ENCODE data around the gene MTMR12. TPM values are rescaled to one million over a fixed set of nuclear protein-coding genes. Genes with fewer than 3 reads are reported as not detected.
A peak's percentile ranks its signal among the peaks of the same experiment; 100 is the strongest.

Gene MTMR12
- total RNA-seq, 1 donor, result 19.9 TPM

DNA sequence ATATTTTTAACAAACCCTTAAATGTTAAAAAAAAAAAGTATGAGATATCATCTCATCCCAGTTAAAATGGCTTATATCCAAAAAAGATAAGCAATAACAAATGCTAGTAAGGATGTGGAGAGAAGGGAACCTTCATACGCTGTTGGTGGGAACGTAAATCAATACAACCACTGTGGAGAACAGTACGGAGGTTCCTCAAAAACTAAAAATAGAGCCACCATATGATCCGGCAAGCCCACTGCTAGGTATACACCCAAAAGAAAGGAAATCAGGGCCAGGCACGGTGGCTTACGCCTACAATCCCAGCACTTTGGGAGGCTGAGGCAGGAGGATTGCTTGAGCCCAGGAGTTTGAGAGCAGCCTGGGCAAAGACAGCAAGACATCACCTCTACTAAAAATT, 3.0 kb downstream of the MTMR12 start:
- no peak for DNase-seq (ENCODE audit: low read depth)
- TF ChIP-seq, protein P1, sequence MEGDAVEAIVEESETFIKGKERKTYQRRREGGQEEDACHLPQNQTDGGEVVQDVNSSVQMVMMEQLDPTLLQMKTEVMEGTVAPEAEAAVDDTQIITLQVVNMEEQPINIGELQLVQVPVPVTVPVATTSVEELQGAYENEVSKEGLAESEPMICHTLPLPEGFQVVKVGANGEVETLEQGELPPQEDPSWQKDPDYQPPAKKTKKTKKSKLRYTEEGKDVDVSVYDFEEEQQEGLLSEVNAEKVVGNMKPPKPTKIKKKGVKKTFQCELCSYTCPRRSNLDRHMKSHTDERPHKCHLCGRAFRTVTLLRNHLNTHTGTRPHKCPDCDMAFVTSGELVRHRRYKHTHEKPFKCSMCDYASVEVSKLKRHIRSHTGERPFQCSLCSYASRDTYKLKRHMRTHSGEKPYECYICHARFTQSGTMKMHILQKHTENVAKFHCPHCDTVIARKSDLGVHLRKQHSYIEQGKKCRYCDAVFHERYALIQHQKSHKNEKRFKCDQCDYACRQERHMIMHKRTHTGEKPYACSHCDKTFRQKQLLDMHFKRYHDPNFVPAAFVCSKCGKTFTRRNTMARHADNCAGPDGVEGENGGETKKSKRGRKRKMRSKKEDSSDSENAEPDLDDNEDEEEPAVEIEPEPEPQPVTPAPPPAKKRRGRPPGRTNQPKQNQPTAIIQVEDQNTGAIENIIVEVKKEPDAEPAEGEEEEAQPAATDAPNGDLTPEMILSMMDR (IDR thresholded peaks at IDR 0.05; ENCODE audit: insufficient read depth, low read depth, low read length), result no peak
- H3K4me3 ChIP-seq (ENCODE audit: low read depth, low read length), result no peak overlapping the region

GRCh38 chr5:32308946-32309345, 3.8 kb downstream of the MTMR12 start:
- no peak for DNase-seq (ENCODE audit: low read depth)
- TF ChIP-seq, protein P1 (IDR thresholded peaks at IDR 0.05; ENCODE audit: insufficient read depth, low read depth, low read length), result no peak
- no peak overlapping the region for H3K4me3 ChIP-seq (ENCODE audit: low read depth, low read length)

- TF ChIP-seq, protein P1 (IDR thresholded peaks at IDR 0.05; ENCODE audit: insufficient read depth, low read depth, low read length), result no peak
- no peak overlapping the region for H3K4me3 ChIP-seq (ENCODE audit: low read depth, low read length)
- no peak for DNase-seq (ENCODE audit: low read depth)
Observed at GRCh38 chr5:32307769-32308194, 5.0 kb downstream of the MTMR12 start.

- no peak for DNase-seq (ENCODE audit: low read depth)
- TF ChIP-seq, protein P1 (IDR thresholded peaks at IDR 0.05; ENCODE audit: insufficient read depth, low read depth, low read length), result no peak
- H3K4me3 ChIP-seq (ENCODE audit: low read depth, low read length), result no peak overlapping the region
Observed at GRCh38 chr5:32304622-32305021, 8.1 kb downstream of the MTMR12 start.

DNA sequence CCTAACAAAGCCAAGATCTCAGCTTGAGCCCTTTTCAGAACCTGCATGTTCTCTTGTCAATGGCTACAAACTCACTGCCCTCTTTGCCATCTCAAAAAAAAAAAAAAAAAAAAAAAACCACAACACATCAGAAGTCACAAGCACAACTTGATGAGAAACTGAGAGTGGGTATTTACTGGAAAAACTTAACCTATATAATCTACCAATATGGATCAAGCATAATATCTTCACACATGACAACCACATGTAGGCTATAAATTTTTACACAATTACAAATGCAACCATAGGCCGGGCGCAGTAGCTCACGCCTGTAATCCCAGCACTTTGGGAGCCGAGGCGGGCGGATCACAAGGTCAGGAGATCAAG, 9.0 kb downstream of the MTMR12 start:
- TF ChIP-seq, protein P1 (IDR thresholded peaks at IDR 0.05; ENCODE audit: insufficient read depth, low read depth, low read length), result no peak
- DNase-seq (ENCODE audit: low read depth), result no peak
- H3K4me3 ChIP-seq (ENCODE audit: low read depth, low read length), result no peak overlapping the region

DNA sequence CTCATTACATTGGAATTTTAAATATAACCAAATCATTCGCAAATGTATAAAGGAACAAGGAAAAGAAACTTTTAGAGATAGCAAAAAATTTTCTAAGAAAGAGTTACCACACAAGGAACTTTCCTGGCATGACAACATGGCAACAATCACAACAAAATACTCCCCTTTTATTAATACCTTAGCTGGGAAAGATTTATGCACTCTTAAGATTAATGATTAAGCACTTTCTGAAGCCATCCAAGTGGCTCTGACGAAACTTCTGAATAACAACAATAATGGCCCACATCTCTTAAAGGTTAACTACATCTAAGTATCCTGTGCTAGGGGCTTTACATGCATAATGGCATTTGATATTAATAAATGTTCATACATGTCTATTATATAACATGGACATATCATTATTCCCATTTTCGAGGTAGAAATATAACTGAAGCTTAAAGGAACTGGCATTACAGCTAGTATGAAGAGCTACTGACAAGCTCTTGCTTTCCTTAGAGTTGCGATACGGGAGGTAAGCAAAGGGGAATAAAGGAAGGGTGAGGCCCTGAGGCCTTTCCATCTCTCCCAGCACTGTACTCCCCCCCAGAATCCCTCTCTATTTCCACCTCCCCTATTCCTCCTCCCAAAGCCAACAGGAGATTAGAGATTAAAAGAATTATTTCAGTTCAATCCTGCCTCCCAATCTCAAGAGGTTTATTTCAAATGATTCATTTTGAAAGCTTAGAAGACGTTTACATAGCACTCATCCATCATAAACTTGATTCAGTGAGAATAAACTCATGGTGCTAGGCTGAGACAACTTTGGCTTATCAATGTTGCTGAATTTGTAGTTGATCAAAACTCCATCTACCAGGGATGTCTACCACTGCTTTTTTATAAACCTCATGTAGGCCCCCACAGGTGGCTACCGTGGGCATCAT, 9.6 kb downstream of the MTMR12 start:
- no peak overlapping the region for H3K4me3 ChIP-seq (ENCODE audit: low read depth, low read length)
- TF ChIP-seq, protein P1 (IDR thresholded peaks at IDR 0.05; ENCODE audit: insufficient read depth, low read depth, low read length), result no peak
- peak; percentile 37 for DNase-seq (ENCODE audit: low read depth)
